ENCODE results near the gene SLC29A4.

The SLC29A4 gene

DNA sequence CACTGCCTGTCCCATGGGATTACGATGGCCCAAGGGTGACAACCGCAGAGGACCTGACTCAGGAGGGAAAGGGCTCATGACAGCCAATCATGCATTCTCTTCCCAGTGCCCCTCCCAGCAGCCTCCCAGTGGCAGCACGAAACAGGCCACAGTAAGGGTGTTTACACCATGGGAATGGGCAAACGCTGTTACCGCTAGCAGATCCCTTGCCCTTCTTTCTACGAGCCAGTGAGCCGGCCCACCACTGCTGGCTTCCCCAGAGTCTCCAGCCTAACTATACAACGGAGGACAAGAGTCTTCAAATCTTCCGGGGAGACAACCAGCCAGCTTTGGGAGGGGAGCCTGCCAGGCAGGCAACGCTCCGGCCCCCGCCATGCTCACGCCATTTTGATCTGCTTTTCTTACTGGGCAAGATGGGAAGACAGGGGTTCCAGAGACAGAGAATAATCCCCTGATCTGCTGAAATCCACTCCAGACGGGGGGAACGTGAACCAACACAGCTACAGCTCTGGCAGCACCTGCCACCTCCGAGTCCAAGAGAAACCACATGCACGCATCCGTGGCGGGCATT lies 69.8 kb downstream of the SLC29A4 start:
- DNase-seq (ENCODE audit: low read depth, low spot score) = no peak

- no peak for DNase-seq (ENCODE audit: low read depth, low spot score)
Measured at GRCh38 chr7:5354460-5355232, 71.9 kb downstream of the SLC29A4 start.
